CD4-positive, alpha-beta T cell treated with Interleukin-1 beta for 1 hour (primary cell): ENCODE data around the gene ZNF33A.
"Not testable (repeated sequence)": the region's sequence is repeated elsewhere in the genome, so short reads cannot be mapped to it uniquely, and the experiment has no call there.

ENCODE experiments used
- DNase-seq, 2 donors: peaks; one replicate each; pipeline ENCODE4 v3.0.0-alpha.2; 2020 to 2022

Gene ZNF33A

DNA sequence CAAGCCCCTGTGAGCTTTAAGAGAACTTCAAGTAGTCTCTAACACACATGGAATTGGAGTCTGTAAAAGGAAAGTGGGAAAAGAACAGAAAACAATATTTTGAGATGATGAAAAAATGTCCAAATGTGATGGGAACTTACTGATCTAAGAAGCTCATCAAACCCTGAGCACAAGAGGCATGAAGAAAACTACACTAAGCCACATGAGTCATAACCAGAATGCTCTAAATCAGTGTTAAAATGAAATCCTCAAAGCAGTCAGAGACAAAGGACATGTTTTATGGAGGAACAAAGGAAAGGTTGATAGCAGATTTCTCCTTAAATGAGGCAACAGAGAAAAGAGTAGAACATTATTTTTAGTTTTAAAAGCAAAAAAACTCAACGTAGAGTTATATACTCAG lies 37.2 kb downstream of the ZNF33A start:
- no peak for DNase-seq

DNA sequence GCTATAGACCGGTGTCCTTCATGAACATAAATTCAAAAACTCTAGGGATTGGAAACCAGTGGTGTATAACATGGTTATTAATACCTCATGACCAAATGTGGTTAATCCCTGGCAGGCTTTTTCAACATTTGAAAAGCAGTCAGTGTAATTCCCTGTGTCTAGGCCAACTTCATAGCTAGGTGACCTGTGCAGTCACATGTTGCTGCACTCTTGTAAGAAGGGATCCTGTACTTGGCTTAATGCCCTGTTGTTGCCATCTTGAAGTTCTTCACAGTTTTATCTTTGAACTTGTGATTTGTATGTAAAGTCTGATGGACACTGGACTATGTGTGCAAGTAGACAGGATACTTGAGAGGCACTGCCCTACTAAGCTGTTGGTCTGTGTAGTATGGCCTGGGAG lies 39.7 kb downstream of the ZNF33A start:
- DNase-seq, result no peak

DNA sequence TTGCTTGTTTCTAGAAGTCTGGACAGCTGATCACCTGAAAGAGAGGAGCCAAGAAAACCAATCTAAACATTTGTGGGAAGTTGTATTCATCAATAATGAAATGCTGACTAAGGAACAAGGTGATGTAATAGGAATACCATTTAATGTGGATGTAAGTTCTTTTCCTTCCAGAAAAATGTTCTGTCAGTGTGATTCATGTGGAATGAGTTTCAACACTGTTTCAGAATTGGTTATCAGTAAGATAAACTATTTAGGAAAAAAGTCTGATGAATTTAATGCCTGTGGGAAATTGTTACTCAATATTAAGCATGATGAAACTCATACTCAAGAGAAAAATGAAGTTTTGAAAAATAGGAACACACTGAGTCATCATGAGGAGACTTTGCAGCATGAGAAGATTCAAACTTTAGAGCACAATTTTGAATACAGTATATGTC lies 43.9 kb downstream of the ZNF33A start:
- DNase-seq, result no peak

DNA sequence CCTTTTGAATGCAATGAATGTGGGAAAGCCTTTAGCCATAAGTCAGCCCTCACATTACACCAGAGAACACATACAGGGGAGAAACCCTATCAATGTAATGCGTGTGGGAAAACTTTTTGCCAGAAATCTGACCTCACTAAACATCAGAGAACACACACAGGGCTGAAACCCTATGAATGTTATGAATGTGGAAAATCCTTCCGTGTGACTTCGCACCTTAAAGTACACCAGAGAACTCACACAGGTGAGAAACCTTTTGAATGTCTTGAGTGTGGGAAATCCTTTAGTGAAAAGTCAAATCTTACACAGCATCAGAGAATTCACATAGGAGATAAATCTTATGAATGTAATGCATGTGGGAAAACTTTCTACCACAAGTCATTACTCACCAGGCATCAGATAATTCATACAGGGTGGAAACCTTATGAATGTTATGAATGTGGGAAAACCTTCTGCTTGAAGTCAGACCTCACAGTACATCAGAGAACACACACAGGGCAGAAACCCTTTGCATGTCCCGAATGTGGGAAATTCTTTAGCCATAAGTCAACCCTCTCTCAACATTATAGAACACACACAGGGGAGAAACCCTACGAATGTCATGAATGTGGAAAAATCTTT lies 44.9 kb downstream of the ZNF33A start:
- DNase-seq, result not testable (repeated sequence)

DNA sequence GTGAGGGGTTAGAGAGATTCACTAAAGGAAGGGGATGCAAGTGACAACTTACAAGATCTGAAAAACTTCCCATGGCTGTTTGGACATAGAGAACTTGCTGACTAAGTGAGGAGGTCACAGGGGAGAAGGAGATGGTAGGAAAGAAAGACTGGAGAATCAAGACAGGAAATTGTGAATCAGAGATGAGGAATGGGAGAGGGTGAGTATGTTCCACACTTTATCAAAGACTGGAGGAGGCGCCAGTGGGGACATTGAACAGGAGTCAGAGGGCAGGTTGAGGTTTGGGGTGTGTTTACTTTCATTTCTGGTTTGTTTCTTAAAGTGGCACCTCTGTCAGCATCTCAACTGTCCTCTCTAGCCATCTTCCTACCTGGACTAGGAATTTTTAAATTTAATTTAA lies 59.2 kb downstream of the ZNF33A start:
- not testable (repeated sequence) for DNase-seq

DNA sequence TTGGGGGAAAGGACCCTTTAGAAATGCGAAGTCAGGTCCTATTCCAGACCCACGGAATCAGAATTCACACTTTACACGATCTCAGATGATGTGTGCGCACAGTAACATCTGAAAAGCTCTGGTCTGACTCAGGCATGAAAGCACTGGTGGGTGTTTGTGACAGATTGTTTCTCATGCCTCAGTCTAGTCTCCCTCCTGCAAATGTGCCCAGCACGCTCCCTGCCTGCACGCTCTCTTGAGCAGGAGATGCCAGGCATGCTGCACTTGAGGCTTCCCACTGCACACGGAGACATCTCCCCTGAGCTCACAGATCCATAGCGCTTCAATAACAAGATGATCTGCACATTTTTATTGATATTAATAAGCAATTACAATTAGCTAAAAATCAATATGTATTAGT lies 60.0 kb downstream of the ZNF33A start:
- DNase-seq, result no peak

DNA sequence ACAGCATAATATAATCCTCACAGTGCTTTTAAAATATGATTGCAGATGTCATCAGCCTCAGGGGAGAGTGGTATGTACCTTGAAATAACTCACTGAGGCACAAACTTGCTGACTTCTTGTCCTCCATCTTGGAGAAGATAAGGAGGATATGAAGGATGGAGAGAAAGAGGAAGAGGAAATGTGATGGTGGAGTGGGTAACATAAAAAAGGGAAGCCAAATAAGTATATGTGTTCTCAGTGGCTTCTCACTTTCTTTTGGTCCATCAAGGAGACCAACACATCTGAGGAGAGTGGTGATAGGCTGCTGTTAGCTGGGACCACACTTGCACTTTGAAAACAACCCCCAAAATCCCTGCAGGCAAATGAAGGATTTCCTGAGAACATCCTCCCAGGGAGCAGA lies 62.1 kb downstream of the ZNF33A start:
- no peak for DNase-seq

DNA sequence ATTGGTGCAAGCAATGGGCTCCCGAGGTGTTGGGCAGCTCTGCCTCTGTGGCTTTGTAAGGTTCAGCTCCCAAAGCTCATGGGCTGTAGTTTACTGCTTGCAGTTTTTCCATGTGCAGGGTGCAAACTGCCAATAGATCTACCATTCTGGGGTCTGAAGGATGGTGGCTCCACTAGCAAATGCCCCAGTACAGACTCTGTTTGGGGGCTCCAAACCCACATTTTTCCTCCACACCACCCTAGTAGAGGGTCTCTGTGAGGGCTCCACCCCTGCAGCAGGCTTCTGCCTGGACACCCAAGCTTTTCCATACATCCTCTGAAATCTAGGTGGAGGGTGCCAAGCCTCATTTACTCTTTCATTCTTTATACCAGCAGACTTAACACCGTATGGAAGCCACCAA lies 66.2 kb downstream of the ZNF33A start:
- no peak for DNase-seq

DNA sequence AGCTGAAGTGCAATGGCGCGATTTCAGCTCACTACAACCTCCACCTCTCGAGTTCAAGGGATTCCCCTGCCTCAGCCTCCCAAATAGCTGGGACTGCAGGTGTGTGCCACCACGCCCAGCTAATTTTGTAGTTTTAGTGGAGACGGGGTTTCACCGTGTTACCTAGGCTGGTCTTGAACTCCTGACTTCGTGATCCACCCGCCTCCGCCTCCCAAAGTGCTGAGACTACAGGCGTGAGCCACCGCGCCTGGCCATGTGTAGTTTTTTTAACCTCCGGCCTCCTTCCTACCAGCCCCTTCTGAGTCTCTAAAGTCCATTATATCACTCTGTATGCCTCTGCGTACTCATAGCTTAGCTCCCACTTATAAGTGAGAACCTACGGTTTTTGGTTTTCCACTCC lies 82.8 kb downstream of the ZNF33A start:
- not testable (repeated sequence) for DNase-seq

DNA sequence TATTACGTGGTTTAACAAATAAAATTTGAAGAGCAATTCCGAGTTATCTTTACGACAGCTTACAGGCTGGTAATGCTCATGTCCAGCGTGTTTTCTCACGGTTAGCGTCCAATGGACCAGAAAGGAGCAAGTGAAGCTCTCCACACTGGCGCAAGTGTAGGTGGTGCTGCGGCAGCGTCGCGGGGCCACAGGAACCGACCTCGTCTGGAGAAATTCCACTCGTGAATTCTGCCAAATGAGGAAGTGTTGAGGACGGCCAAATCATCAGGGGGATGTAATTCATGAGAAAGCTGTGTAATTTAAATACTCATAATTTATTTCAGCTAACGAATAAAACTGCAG lies 83.3 kb downstream of the ZNF33A start:
- no peak for DNase-seq

DNA sequence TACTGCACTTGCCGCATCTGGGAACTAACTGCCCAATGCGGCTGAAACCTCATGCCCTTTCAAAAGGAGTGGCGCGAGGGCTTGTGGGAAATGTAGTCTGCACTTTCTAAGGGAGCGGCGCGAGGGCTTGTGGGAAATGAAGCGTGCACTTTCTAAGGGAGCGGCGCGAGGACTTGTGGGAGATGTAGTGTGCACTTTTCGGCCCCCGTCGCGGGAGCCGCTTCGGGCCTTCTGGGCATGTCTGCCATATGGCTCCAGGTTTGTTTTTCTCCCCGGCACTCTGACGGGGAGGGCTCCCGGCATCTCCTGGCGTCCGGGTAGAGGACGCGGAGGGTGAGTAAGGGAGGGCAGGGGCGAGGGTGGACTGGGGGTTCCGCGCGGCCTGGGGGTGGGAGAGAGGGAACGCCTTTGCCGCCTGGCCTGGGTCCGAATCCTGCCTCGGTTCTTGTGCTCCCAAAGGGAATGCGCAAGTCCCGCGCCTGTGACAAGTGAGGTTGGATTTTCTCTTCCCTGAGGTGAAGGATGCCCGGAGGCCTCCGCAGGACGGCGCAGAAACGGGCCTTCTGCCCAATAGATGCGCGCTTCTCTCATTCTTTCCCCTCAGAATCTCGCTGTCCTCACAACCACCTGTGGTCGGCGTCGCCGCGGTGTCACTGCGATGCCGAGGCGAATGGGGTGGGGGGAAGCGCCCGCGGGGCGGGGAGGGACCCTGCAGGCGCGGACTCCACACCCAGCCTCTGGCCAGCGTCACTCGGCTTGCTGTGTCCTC lies 83.9 kb downstream of the ZNF33A start, which contains the start of gene ZNF37A:
TSS of gene ZNF37A (plus strand) at position 180 of the 769 bp plus-strand sequence. CDS start 2,281 bp downstream, outside the sequence.
- peak; percentile 89 to 91 for DNase-seq

DNA sequence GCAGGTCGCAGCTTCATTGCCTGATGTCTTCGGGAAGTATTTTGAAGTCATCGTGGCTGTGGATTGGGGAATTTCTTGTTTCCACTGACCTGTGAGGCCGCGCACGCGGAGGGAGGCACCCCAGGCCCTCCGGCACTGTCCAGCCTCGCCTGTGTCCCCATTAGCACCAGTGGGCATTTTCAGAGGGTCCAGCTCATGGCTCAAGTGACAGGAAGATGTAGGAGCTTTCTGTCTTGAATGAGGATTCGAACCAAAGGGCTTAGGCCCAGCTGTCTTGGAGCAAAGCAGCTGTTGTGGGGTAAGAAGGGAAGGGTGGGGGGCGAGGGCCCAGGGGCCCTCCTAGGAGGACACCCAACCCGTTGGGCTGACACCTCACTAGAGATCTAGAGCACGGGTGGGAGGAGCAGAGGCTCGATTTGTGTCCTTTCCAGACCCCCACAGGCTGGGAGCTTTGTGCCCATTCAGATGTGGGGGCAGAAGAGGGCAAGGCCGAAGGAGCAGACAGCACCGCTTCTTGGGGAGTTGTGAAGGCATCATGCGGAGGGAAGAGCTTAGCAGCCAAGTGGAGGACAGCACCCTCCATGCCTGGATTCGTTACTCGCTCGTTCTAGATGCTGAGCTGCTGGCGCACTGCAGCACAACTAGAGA lies 84.6 kb downstream of the ZNF33A start:
- no peak for DNase-seq

DNA sequence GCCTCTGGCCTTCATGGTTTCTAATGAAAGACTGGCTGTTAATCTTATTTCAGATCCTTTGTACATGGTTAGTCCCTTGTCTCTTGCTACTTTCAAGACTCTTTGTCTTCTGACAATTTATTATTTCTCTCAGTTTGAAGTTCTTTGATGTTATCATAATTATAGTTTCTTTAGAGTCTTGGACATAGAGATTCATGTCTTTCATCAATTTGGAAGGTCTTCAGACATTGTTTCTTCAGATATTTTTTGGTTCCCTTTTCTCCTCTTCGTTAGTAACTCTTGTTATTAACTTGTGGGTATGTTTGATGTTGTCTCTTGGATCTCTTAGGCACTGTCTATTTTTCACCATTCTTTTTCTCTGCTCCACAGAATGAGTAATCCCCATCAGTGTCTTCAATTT lies 92.4 kb downstream of the ZNF33A start:
- DNase-seq, result no peak

DNA sequence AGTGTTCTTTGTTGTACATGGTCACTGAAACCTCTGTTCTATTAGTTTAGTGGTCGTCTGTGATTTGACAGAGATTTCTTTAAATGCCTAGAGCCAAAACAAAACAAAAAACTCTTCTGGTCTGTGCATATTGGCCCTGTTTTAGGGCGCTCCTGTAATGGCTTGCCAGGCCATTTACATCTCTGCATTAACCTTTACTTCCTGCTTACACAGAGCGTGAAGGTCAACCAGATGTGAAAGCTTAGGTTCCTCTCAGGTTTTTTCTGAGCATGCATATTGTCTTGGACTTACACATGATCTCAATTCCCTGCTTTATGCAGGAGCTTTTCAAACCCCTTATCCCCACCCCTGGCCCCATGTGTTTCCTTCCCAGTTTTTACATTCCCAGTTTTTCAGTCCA lies 93.3 kb downstream of the ZNF33A start:
- DNase-seq, result no peak

DNA sequence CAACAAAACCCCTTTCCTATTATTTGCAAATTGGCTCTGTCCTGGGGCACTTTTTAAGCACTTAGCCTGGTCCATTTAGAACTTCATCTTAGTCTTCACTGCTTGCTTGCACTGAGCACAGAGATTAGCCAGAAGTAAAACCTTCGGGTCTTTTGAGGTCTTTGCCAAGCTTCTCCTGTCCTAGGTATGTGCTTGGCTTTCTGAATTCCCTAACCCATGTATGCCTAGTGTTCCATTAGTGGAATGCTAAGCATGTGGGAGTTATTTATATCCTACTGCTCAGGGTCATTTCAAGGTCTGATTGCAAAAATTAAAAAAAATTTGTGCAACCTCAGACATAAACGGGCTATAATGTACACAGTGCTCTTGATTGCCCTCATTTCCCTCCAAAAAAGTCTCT lies 101.7 kb downstream of the ZNF33A start:
- no peak for DNase-seq
